NT2/D1 (cell line): ENCODE data around the gene NKAIN2.

Source experiments
- YY1 ChIP-seq: IDR thresholded peaks from 2 replicates; pipeline ENCODE4 v1.6.1; 2011; ENCODE audit not compliant: insufficient read length, insufficient read depth
- ZNF274 ChIP-seq: IDR thresholded peaks from 2 replicates; pipeline ENCODE4 v1.6.1; 2011; ENCODE audit warnings: mild to moderate bottlenecking, low read depth, low read length

- TF ChIP-seq YY1 (no peak), ZNF274 (no peak)
These were observed 737.9 kb downstream of the NKAIN2 start for GRCh38 chr6:124541573-124541972.
